GM19324 (cell line): ENCODE data around the gene MROH2A.
"Not testable (repeated sequence)": the region's sequence is repeated elsewhere in the genome, so short reads cannot be mapped to it uniquely, and the experiment has no call there.

Source experiments
- ATAC-seq: cut with Tn5 transposase; IDR thresholded peaks from one replicate; pipeline ENCODE4 v1.9.1; 2021; ENCODE audit warnings: mild to moderate bottlenecking, moderate library complexity; ENCODE audit not compliant: unreplicated experiment, low FRiP score

MROH2A gene

DNA sequence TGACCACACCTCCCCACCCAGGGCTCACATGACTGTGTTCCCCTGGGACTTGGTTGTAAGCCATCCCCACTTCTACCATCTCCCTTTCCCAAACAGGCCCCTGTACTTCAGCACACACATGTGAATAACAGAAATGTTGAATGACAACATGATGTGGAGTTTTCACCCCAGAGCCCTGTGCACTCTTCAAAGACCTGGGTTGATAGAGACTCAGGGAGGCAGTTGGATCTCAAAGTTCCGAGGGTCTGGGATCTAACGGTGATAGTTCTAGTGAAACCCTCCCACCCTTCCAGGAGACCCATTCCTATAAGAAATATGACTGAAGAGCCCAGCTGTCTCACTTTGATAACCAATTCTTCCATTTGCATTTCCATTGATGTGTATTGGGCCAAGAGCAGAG is at the start of gene MROH2A:
Gene MROH2A (plus strand): TSS at position 301 of the 400 bp plus-strand sequence. CDS start 1,029 bp downstream, outside the sequence.
- no peak for ATAC-seq

- ATAC-seq: no peak
Observed at GRCh38 chr2:233728723-233729301, 49.3 kb upstream of the MROH2A start, which contains the start of gene UGT1A3. Gene UGT1A3, plus strand, starts transcription at chr2:233729042. Its CDS starts 85 bp downstream, at chr2:233729127.

DNA sequence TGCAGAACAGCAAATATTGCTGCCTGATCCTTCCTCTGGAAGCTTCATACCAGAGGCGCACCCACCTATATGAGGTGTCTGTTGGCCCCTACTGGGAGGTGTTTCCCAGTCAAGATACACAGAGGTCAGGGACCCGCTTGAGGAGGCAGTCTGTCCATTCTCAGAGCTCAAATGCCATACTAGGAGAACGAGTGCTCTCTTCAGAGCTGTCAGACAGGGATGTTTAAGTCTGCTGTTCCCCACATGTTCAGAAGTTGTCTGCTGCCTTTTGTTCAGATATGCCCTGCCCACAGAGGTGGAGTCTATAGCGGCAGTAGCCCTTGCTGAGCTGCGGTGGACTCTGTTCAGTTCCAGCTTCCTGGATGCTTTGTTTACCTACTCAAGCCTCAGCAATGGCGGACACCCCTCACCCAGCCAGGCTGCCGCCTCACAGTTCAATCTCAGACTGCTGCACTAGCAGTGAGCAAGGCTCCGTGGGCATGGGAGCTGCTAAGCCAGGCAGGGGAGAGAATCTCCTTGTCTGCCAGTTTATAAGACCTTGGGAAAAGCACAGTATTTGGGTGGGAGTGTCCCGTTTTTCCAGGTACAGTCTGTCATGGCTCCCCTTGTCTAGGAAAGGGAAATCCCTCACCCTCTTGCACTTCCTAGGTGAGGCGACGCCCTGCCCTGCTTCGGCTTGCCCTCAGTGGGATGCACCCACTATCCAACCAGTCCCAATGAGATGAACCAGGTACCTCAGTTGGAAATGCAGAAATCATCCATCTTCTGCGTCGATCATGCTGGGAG is 41.1 kb upstream of the MROH2A start:
- ATAC-seq: not testable (repeated sequence)

GRCh38 chr2:233740870-233741269 is 37.3 kb upstream of the MROH2A start:
- no peak for ATAC-seq

DNA sequence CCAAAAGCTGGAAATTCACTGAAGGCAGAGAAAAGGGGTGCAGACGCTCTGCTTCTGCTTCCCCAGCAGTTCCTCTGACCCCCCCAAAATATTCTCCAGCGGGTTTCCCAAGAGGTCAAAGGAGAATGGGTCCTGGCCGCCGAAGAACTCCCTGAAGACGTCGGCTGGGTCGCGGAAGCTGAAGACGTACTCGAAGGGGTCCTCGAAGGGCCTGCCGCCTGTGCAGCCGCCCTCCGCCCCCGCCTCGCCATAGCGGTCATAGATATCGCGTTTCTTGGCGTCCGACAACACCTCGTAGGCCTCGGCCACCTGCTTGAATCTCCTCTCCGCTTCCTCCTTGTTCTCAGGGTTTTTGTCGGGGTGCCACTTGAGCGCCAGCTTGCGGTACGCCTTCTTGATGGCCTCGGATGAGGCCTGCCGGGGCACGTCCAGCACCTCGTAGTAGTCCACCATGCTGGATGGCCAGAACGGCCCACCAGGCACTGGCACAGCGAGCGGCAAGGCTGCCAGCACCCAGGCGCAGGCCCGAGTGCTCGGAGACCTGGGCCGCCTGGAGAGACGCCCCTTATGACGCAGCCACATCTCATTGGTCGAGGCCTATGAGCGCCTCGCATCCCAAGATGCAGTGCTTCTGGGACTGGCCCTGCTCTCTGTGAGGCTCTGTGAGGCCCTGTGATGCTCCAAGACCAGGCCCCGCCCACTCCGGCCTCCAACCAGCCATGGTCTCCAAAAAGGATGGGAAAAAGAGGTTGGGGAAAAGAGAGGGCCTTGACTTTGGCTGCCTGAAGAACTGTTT is 34.5 kb upstream of the MROH2A start:
- ATAC-seq: no peak

- no peak for ATAC-seq
Observed at GRCh38 chr2:233745073-233745755, 32.9 kb upstream of the MROH2A start.

DNA sequence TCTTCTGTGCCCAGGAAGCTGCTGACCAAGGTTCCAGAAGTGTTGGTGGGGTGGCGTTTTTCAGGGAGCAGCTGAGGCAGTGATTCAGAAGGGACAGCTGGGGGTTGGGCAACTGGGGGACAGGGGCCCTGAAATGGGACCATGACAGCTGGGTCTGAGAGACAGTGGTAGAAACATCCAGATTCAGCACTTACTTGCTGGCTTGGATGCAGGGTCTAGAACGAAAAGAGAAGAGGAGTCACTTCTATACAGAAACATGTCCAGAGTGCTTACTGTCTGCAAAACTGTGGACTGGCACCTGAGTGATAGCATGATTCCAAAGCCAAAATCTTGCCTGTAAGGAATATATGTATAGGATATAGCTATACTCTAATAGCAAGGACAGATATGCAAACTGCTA is 32.3 kb upstream of the MROH2A start:
- not testable (repeated sequence) for ATAC-seq

DNA sequence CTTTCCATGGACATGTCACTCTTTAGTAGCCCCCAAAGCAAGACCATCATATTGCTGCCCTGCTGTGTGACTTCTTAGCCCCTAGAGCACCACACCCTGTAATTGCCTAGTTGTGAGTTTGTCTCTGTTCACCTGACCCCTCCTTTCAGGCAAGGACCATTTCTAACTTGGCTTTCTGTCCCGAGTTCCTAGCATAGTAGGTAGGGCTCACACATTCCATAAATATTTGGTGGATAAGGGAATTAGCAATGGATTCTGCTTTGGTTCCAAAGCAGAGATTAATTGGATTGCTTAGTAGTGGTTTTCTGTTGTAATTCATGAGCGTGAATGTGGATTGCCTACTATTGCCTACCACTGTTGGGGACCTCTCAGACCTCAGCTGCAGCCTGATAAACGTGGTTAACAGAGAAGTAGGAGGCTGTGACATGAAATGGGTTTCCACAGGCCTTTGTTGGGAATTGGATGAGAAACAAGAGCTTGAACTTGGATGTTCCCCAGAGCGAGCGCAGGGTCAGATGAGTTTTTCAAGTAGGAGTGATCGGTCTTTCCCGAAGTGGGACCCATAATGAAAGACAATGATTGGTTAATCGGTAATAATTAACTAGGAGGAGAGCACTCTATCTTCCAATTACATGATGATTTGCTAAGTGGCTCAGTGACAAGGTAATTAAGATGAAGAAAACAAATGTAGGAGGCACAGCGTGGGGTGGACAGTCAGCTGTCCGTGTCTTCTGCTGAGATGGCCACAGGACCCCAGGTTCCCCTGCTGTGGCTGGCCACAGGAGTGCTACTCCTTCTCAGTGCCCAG is 31.5 kb upstream of the MROH2A start:
- no peak for ATAC-seq

- no peak for ATAC-seq
Observed at GRCh38 chr2:233747283-233747544, 30.9 kb upstream of the MROH2A start.

- ATAC-seq: not testable (repeated sequence)
Observed at GRCh38 chr2:233750689-233751088, 27.4 kb upstream of the MROH2A start.

- not testable (repeated sequence) for ATAC-seq
Observed at GRCh38 chr2:233751212-233752009, 26.7 kb upstream of the MROH2A start.

GRCh38 chr2:233754872-233755611 is 23.1 kb upstream of the MROH2A start:
- ATAC-seq: no peak

GRCh38 chr2:233756429-233757081 is 21.6 kb upstream of the MROH2A start:
- ATAC-seq: no peak

DNA sequence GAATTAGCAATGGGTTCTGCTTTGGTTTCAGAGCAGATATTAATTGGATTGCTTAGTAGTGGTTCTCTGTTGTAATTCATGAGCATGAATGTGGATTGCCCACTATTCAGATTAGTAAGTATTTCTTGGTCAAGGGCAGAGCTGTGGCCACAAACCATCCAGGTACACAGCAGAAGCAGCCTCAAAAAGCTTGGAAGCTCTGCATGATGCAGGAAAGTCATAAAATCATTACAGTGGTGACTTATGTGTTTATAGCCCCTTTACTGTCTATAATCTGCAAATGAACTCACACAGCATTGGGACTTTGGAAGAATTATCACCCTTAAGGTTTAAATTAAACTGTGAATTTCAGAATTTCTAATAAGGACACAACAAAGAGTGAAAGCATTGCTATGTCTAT is 20.0 kb upstream of the MROH2A start:
- no peak for ATAC-seq

GRCh38 chr2:233758849-233759248 is 19.3 kb upstream of the MROH2A start:
- no peak for ATAC-seq

- no peak for ATAC-seq
Observed at GRCh38 chr2:233760043-233760442, 18.1 kb upstream of the MROH2A start, which contains the start of gene UGT1A1. Gene UGT1A1, plus strand, starts transcription at chr2:233760270. Its CDS starts 18 bp downstream, at chr2:233760288.

DNA sequence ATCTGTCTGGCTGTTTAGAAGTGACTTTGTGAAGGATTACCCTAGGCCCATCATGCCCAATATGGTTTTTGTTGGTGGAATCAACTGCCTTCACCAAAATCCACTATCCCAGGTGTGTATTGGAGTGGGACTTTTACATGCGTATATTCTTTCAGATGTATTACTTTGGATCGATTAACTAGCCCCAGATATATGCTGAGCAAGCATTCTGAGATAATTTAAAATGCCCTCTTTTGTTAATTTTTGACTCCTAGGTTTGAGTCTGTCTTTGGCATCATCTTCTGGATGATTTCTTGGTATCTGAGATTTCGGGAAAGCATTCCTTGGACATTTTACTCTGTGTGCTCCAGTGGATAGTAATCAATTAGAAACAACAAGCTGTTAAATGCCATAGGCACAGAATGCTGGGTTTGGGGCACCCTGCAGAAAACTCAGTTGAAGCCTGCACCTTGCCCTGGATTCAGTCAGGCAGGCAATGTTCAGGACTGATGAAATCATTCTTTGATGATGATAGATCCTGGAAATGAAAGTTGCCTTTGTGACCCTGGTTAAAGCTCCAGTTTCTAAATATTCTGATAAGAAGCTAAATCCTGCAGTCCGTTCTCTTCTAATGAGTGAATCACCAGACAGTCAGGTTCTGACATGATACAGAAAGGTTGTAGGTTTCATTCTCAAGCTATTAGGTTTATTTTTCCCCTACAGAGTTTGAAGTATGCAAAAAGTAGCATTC is 16.9 kb upstream of the MROH2A start:
- ATAC-seq: no peak
